Measurements from ENCODE around the gene UBE2U.
"Not testable (repeated sequence)": the region's sequence is repeated elsewhere in the genome, so short reads cannot be mapped to it uniquely, and the experiment has no call there.

The UBE2U gene

GRCh38 chr1:64194168-64195080 lies 9.0 kb upstream of the UBE2U start:
- DNase-seq = no peak

DNA sequence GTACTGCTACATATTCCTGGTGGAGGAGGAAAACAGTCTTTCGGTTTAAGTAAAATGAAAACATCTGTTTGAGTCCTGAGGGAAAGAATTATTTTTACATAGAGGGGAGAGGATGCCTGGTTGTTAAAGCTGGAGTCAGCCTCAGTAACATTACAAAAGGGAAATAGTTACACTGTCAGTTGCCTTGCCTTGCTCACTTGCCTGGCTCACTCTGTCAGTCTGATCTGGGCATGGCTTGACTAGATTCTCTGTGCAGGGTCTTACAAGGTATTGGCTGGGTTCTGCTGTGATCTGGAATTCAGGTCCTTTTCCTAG lies 8.4 kb upstream of the UBE2U start:
- DNase-seq = no peak

- DNase-seq = no peak
Observed at GRCh38 chr1:64196074-64196870, 7.2 kb upstream of the UBE2U start.

DNA sequence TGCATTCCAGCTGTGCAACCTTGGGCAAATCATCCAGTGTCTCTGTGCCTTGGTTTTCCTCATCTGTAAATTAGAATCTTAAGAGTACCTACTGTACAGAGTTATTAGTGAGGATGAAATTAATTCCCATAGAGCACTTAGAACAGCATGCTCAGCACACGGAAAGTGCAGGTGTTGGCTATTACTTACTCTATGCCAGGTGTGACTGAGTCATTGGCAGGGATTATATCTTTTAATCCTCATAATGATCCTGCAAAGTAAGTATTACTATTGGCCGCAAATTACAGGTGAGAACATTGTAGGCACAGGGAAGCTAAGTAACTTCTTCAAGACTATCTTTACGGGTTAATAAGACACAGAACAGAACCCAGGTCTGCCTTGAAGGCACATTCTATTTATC lies 6.3 kb upstream of the UBE2U start:
- DNase-seq = no peak

- DNase-seq = no peak
Observed at GRCh38 chr1:64199154-64199553, 4.3 kb upstream of the UBE2U start.

DNA sequence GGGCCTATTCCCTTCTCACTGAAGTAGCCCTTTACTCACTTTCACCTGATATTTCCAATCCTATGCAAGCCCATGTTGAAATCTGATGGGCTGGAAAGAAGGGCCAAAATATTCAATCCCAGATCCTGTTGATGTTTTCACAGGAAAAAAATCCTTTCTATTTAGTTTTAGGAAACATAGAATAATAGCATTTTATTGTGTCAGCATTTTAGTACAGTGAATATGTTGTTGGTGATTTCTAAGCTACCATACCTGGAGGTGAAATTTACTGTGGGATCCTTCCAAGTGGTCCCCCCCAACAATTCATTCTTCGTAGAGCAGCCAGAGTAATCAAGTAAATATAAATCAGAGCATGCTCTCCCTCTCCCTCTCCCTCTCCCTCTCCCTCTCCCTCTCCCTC lies 3.4 kb upstream of the UBE2U start:
- DNase-seq = no peak

DNA sequence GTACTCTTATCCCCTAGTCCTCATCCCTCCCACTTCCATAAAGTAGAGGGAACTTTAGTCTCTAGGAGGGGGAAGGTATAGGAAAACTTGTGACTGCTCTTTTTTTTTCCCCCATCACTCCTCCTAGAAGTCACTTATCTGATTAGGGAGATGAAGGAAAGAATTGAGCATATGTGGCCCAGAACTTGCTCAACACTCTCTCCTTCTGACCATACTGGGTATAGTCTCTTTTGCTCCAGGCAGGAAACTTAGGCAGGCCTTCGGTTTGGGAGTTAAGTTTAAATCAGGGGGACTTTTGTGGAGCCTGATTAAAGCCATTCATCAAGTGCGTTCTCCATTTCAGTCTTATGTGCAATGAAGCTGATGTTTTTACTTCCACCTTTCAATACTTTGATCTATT lies 5.8 kb downstream of the UBE2U start:
- no peak for DNase-seq

- DNase-seq = no peak
Observed at GRCh38 chr1:64212031-64212430, 8.6 kb downstream of the UBE2U start.

GRCh38 chr1:64215576-64215975 lies 12.2 kb downstream of the UBE2U start:
- DNase-seq = no peak

- DNase-seq = no peak
Observed at GRCh38 chr1:64220241-64220640, 16.8 kb downstream of the UBE2U start.

GRCh38 chr1:64223329-64224151 lies 20.1 kb downstream of the UBE2U start:
- no peak for DNase-seq

DNA sequence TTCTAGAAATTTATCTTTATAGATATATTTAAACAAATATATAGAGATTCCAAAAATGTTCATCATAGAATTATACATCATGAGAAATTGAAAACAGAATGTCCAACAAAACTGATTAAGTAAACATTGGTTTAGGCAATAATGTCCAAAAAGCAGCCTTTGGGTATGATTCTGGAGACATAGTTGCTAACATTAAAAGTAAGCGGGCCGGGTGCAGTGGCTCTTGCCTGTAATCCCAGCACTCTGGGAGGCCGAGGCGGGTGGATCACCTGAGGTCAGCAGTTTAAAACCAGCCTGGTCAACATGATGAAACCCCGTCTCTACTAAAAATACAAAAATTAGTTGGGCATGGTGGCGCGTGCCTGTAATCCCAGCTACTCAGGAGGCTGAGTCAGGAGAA lies 20.8 kb downstream of the UBE2U start:
- DNase-seq = not testable (repeated sequence)

DNA sequence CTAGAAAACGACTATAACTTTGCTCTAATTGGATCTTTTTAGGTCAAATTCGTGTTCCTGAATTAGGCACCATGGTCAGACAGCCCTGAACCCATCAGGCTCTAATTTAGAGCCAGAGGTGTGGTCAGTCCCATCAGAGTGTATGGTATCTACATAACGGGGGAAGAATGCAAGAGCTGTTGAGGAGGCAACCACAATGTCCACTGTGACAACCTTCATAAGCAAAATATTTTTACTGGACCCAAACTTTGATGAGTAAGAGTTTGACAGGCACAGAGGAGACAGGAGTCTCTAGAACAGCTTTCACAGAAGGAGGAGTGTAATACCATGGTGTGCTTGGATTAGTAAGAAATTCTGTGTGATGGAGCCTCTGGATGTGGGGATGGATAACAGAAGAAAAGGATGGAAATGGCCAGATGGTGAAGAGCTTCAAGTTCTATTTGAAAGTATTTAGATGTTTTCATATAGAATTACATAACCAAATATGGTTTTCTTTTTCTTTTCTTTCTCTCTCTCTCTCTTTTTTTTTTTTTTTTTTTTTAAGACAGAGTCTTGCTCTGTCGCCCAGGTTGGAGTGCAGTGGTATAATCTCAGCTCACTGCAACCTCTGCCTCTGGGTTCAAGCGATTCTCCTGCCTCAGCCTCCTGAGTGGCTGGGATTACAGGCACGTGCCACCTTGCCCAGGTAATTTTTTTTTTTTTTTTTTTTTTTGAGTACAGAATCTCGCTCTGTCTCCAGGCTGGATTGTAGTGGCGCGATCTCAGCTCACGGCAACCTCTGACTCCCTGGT lies 24.9 kb downstream of the UBE2U start:
- no peak for DNase-seq

GRCh38 chr1:64229307-64229706 lies 25.9 kb downstream of the UBE2U start:
- no peak for DNase-seq

GRCh38 chr1:64231153-64231552 lies 27.7 kb downstream of the UBE2U start:
- DNase-seq = no peak

- DNase-seq = no peak
Observed at GRCh38 chr1:64231654-64232053, 28.2 kb downstream of the UBE2U start.

GRCh38 chr1:64234714-64235113 lies 31.3 kb downstream of the UBE2U start:
- no peak for DNase-seq

DNA sequence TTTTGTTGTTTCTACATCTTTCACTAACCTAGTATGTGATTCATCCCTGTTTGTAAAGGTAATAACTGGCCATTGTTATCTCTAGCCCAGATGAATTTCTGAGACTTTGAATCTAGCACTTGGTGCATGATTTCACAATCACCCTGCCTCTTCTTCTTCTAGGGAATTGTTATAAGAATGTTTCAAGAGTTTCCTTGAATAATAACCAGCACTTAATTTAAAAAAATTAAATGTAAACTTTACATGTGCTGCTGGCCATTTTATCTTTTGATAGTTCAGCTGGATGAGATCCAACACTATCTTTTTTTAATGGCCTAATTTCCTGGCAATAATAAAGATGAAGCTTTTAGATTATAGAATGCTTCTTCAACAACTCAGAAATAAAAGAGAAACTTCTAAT lies 31.8 kb downstream of the UBE2U start:
- DNase-seq = no peak

- no peak for DNase-seq
Observed at GRCh38 chr1:64235910-64236309, 32.5 kb downstream of the UBE2U start.

DNA sequence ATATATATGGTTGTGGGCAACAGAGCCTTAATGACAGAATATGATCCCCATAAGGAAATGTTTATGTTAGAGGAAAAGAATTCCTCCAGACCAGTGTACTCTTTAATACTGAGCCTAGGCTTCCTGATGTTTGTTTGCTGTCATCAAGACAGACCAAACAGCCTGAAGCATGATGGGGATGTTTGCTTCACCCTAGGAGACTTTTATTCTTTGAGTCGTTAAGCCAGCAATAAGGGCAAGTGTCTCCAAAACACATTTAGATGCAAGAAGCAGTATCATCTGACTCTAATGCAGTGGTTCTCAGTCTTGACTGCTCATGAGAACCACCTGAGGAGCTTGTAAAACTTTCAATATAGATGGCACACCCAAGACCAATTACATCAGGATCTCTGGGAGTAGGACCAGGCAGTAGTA lies 33.1 kb downstream of the UBE2U start:
- no peak for DNase-seq

DNA sequence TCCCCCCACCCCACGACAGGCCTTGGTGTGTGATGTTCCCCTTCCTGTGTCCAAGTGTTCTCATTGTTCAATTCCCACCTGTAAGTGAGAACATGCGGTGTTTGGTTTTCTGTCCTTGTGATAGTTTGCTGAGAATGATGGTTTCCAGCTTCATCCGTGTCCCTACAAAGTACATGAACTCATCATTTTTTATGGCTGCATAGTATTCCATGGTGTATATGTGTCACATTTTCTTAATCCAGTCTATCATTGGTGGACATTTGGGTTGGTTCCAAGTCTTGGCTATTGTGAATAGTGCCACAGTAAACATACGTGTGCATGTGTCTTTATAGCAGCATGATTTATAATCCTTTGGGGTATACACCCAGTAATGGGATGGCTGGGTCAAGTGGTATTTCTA lies 36.1 kb downstream of the UBE2U start:
- not testable (repeated sequence) for DNase-seq

GRCh38 chr1:64240206-64240605 lies 36.8 kb downstream of the UBE2U start:
- DNase-seq = no peak

GRCh38 chr1:64241069-64241468 lies 37.6 kb downstream of the UBE2U start:
- DNase-seq = no peak

Measured in stimulated activated CD4-positive, alpha-beta T cell treated with anti-CD3 and anti-CD28 coated beads, Interleukin-4, amount 100 ng/mL, for 4 hours (primary cell).